Activated naive CD8-positive, alpha-beta T cell treated with anti-CD3 and anti-CD28 coated beads for 36 hours (primary cell): ENCODE measurements around the gene SHOC1. TPM values are rescaled to one million over a fixed set of nuclear protein-coding genes. Genes with fewer than 3 reads are reported as not detected.

Experiments used
- DNase-seq: peaks from one replicate; pipeline ENCODE4 v3.0.0; 2021
- H3K27ac Mint-ChIP-seq: one replicate; pipeline ENCODE4 v1.8.0; 2022; ENCODE audit warnings: mild to moderate bottlenecking, moderate library complexity, mixed read lengths
- H3K27me3 Mint-ChIP-seq: one replicate; pipeline ENCODE4 v1.8.0; 2022; ENCODE audit warnings: mild to moderate bottlenecking, mixed read lengths
- H3K36me3 Mint-ChIP-seq: one replicate; pipeline ENCODE4 v1.8.0; 2021; ENCODE audit warnings: mild to moderate bottlenecking, mixed read lengths
- H3K4me1 Mint-ChIP-seq: one replicate; pipeline ENCODE4 v1.8.0; 2021; ENCODE audit warnings: mixed read lengths
- H3K4me3 Mint-ChIP-seq: one replicate; pipeline ENCODE4 v1.8.0; 2022; ENCODE audit warnings: mild to moderate bottlenecking, moderate library complexity, mixed read lengths
- H3K9me3 Mint-ChIP-seq: one replicate; pipeline ENCODE4 v1.8.0; 2022; ENCODE audit warnings: mixed read lengths
- total RNA-seq, 2 experiments: library from RNA; stranded (reverse); gene quantifications; one replicate each; pipeline ENCODE4 v1.2.3, GENCODE V29; 2021

SHOC1 gene
- total RNA-seq, 2 experiments from 2014 or later = not detected

DNA sequence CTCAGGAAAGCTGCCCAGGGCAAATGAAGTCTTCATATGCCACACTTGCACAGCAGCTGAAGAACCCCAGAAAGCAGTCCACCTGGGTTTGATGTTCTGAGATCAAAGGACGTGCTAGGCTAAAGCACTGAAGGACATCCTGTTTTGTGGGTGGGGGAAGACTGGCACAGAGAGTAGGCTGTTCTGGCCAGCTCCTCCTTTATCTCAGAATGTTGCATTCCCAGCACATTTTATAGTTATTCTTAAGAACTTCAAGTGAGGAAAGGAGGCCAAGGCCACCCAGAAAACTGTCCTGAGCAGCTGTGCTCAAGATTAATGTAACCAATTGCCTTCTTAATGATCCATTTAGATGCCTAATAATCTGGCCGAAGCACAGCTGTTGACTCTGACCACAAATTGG lies 10.9 kb downstream of the SHOC1 start:
- no peak overlapping the region for H3K27ac Mint-ChIP-seq

DNA sequence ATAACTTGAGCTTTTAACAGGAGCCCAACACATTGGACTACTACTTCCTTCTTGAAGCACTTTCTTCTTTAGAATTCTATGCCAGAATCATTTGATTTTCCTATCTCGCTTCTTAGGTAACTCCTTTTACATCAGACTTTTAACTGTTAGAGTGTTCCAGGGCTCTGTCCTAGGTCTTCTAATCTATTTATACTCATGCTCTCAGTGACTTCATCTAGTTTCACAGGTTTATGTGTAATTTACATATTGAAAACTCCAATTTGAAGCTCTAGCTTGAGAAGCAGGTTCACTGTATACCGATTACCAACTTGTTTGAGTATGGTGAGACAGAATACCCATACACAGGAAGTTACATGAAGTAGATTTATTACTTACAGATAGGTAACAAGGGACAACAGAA lies 11.3 kb downstream of the SHOC1 start:
- H3K4me3 Mint-ChIP-seq = no peak overlapping the region
- no peaks in the 10 kb centered on the region for H3K27me3 Mint-ChIP-seq
- H3K36me3 Mint-ChIP-seq = peaks cover 9% of the 10 kb centered on the region
- H3K9me3 Mint-ChIP-seq = peaks cover 9% of the 10 kb centered on the region
- no peaks in the 10 kb centered on the region for H3K4me1 Mint-ChIP-seq
- no peak for DNase-seq
- no peak overlapping the region for H3K27ac Mint-ChIP-seq

More for the DNA sequence above, 10.9 kb downstream of the SHOC1 start:
- DNase-seq = no peak
- H3K36me3 Mint-ChIP-seq = peaks cover 9% of the 10 kb centered on the region
- no peaks in the 10 kb centered on the region for H3K27me3 Mint-ChIP-seq
- H3K4me1 Mint-ChIP-seq = no peaks in the 10 kb centered on the region
- H3K9me3 Mint-ChIP-seq = peaks cover 9% of the 10 kb centered on the region
- H3K4me3 Mint-ChIP-seq = no peak overlapping the region

DNA sequence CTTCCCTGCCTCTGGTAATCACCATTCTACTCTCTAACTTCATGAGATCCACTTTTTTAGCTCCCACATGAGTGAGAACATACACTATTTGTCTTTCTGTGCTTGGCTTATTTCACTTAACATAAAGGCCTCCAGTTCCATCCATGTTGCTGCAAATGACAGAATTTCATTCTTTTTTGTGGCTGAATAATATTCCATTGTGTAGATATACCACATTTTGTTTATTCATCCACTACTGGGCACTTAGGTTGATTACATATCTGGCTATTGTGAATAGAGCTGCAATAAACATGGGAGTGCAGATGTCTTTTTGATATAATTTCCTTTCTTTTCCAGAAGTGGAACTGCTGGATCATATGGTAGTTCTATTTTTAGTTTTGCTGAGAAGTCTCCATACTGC lies 28.7 kb downstream of the SHOC1 start:
- Mint-ChIP-seq H3K9me3 (peaks cover 15% of the 10 kb centered on the region), H3K4me3 (no peak overlapping the region), H3K27ac (no peak overlapping the region), H3K36me3 (peaks cover 19% of the 10 kb centered on the region), H3K4me1 (no peaks in the 10 kb centered on the region), H3K27me3 (no peaks in the 10 kb centered on the region)
- no peak for DNase-seq

DNA sequence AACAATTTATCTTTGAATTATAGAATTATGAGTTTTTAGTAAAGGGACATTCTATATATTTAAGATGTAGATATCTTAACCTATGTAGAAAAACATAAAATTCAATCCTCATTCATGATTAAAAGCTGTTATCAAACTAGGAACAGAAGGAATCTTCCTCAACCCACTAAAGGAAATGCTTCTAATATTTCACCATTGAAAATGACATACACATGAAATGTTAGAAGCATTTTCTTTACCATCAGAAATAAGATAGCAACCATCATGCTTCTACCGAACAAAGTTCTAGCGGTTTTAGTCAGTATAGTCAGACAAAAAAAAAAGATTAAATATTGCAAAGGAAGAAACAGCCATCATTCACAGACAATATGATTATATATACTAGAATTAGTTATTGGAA lies 32.2 kb downstream of the SHOC1 start:
- Mint-ChIP-seq H3K4me1 (peaks cover 5% of the 10 kb centered on the region), H3K36me3 (peaks cover 15% of the 10 kb centered on the region), H3K4me3 (no peak overlapping the region), H3K9me3 (peaks cover 12% of the 10 kb centered on the region), H3K27me3 (no peaks in the 10 kb centered on the region), H3K27ac (no peak overlapping the region)
- no peak for DNase-seq

DNA sequence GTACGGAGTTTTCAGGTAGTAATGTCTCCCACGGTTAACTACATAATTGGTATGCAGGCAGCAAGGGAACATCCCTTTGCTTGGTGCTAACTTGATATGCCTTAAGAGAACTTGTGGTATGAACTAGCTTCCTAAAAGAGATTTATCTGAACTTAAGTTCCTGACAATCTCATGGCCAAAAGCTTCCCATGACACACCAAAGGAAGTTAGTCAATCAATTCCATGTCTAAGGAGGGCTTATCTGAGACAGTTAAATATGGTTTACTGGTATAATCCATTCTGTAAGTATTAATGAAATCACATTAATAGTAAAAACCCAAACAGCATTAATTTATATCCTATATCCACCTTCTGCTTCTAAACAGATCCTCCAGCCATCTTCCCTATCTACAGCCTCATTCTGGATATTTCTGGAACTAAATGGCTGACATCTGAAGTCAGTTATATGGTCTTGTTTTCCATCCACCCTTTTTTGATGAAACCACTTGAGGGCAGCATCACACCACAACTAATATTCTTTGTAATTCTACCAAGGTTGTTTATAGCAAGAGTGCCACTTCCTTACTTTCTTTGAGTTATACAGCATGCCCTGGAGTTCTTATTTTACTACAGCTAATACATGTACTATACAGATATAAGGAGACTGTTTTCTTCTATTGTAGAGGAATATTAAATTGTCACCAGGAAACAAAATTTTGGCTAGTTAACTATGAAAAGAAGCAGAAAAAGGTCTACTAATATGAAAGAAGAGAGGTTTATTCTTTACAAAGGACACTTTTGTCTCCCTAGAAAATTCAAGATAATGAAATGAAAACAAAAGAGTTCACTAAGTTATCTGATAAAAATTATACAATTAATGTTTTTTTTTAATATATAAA lies 34.7 kb downstream of the SHOC1 start:
- Mint-ChIP-seq H3K27me3 (no peaks in the 10 kb centered on the region), H3K4me3 (no peak overlapping the region), H3K9me3 (no peaks in the 10 kb centered on the region), H3K36me3 (no peaks in the 10 kb centered on the region), H3K4me1 (peaks cover 5% of the 10 kb centered on the region), H3K27ac (no peak overlapping the region)
- DNase-seq = peak; percentile 16

DNA sequence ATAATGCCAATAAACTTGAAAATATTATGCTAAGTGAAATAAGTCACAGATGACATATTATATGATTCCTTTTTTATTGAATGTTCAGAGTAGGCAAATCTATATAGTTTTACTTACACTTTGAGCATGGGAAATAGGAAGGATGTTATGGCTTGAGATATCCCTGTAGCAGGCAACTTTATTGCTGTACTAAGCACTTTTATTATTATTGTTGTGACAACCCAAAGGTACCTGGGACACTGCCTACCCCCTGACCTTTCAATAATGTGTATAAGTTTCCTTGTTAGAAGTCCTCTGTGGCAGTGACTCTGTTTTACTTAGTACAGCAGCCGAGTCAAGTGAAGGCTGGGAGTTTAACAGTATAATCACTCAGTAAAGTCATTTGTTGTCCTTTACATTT lies 39.9 kb downstream of the SHOC1 start:
- Mint-ChIP-seq H3K27me3 (no peaks in the 10 kb centered on the region), H3K27ac (no peak overlapping the region), H3K4me3 (no peak overlapping the region), H3K36me3 (peaks cover 19% of the 10 kb centered on the region), H3K4me1 (no peaks in the 10 kb centered on the region), H3K9me3 (peaks cover 16% of the 10 kb centered on the region)
- no peak for DNase-seq

DNA sequence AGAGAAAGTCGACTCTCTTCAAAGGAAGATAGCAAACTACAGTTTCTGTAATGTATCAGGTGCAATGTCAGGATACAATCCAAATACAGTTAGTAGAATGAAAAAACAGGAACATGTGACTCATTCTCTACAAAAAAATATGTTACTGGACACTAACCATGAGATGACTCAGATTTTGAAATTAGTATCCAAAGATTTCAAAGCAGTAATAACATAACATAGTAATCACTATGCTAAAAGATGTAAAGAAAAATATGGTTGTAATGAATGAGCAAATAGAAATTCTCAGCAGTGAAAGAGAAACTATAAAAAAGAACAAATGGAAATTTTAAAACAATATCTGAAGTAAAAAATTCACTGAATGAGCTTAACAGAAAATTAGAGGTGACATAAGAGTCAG lies 42.3 kb downstream of the SHOC1 start:
- no peak for DNase-seq
- no peak overlapping the region for H3K4me3 Mint-ChIP-seq
- H3K36me3 Mint-ChIP-seq = peaks cover 25% of the 10 kb centered on the region
- no peaks in the 10 kb centered on the region for H3K27me3 Mint-ChIP-seq
- H3K9me3 Mint-ChIP-seq = peaks cover 16% of the 10 kb centered on the region
- H3K27ac Mint-ChIP-seq = no peak overlapping the region
- H3K4me1 Mint-ChIP-seq = no peaks in the 10 kb centered on the region

Other genes with a start within 250 kb of the SHOC1 start
- gene PTGR1, start 195.3 kb downstream of the SHOC1 start, total RNA-seq = 1 to 10 TPM; 1.3 to 1.9 TPM
- 1 to 10 TPM; 6.4 to 6.5 TPM for gene DNAJC25, start 163.6 kb downstream of the SHOC1 start, total RNA-seq
- 10 to 100 TPM; 25.4 to 26.0 TPM for gene GNG10, start 133.3 kb downstream of the SHOC1 start, total RNA-seq
- 10 to 100 TPM; 28.9 to 29.8 TPM for gene UGCG, start 101.9 kb upstream of the SHOC1 start, total RNA-seq